ENCODE results near the gene LRAT. TPM values are rescaled to one million over a fixed set of nuclear protein-coding genes. Genes with fewer than 3 reads are reported as not detected.

LRAT gene
- total and polyA plus RNA-seq, 2 experiments from 2014 or later, result 57.1 to 90.1 TPM

DNA sequence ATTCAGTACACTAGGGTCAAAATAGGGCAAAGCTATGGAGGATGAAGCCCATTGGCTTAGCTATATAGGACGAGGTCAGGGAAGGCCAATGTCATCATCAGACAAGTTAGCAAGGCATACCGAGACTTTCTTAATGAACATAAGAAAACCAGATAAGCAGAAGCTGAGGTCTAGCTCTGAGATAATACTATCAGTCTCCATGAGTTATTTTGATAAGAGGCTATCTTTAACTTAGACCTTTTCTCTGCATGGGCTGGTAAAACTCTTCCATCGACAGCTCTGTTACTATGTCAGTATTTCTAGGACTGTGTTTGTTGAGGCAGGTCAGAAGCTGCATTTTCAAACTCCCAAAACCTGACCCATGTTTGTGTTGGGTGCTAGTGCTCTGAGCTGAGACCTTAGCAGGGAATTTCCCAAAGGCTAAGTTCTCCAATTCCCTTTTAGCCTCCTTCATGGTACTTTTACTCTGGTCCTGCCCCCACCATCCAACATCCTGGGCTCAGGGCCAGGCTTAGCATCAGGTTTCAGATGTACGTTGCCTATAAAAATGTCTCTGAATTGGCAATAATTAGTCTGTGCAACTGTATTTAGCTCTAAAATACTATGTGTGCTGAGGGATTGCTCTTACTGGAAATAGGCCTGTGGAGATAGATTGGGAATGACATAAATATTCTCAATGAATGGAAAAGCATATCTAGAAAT, 29.3 kb upstream of the LRAT start:
- Histone ChIP-seq H3K9me2 (ENCODE audit: insufficient read depth) (no peaks in the 10 kb centered on the region), H2AFZ (no peak overlapping the region), H3K79me2 (replicated peaks; ENCODE audit: insufficient read depth) (no peaks in the 10 kb centered on the region), H3F3A (replicated peaks; ENCODE audit: low read depth) (no peaks in the 10 kb centered on the region), H3K4me3 (no peak overlapping the region), H4K20me1 (replicated peaks; ENCODE audit: insufficient read depth) (no peaks in the 10 kb centered on the region), H3K36me3 (ENCODE audit: insufficient read depth) (no peaks in the 10 kb centered on the region), H3K4me1 (ENCODE audit: insufficient read depth) (peaks cover 39% of the 10 kb centered on the region), H3K4me2 (no peak overlapping the region), H3K27me3 (ENCODE audit: insufficient read depth) (no peaks in the 10 kb centered on the region), H3K27ac (ENCODE audit: low read depth) (no peak overlapping the region)
- ATAC-seq (no peak), DNase-seq (ENCODE audit: low spot score) (no peak)
- H3K9me3 Mint-ChIP-seq, result no peaks in the 10 kb centered on the region
- H3K27ac Mint-ChIP-seq, result no peak overlapping the region
- no peak overlapping the region for H3K4me3 Mint-ChIP-seq
- H3K27me3 Mint-ChIP-seq (ENCODE audit: insufficient read depth, low read depth, poor library complexity), result peaks cover 3% of the 10 kb centered on the region
- no peaks in the 10 kb centered on the region for H3K36me3 Mint-ChIP-seq (ENCODE audit: low read depth)
- peaks cover 27% of the 10 kb centered on the region for H3K4me1 Mint-ChIP-seq
- TF ChIP-seq POLR2AphosphoS5 (IDR thresholded peaks at IDR 0.05; ENCODE audit: low read depth), result no peak
- no peak for TF ChIP-seq ZNF114 (CRISPR knock-in tag; IDR thresholded peaks at IDR 0.05)
- TF ChIP-seq EZH2 (IDR thresholded peaks at IDR 0.05; ENCODE audit: low read depth, unreplicated experiment), result no peak
- no peak for TF ChIP-seq NANOG (IDR thresholded peaks at IDR 0.05; ENCODE audit: borderline replicate concordance)
- TF ChIP-seq, protein P1, sequence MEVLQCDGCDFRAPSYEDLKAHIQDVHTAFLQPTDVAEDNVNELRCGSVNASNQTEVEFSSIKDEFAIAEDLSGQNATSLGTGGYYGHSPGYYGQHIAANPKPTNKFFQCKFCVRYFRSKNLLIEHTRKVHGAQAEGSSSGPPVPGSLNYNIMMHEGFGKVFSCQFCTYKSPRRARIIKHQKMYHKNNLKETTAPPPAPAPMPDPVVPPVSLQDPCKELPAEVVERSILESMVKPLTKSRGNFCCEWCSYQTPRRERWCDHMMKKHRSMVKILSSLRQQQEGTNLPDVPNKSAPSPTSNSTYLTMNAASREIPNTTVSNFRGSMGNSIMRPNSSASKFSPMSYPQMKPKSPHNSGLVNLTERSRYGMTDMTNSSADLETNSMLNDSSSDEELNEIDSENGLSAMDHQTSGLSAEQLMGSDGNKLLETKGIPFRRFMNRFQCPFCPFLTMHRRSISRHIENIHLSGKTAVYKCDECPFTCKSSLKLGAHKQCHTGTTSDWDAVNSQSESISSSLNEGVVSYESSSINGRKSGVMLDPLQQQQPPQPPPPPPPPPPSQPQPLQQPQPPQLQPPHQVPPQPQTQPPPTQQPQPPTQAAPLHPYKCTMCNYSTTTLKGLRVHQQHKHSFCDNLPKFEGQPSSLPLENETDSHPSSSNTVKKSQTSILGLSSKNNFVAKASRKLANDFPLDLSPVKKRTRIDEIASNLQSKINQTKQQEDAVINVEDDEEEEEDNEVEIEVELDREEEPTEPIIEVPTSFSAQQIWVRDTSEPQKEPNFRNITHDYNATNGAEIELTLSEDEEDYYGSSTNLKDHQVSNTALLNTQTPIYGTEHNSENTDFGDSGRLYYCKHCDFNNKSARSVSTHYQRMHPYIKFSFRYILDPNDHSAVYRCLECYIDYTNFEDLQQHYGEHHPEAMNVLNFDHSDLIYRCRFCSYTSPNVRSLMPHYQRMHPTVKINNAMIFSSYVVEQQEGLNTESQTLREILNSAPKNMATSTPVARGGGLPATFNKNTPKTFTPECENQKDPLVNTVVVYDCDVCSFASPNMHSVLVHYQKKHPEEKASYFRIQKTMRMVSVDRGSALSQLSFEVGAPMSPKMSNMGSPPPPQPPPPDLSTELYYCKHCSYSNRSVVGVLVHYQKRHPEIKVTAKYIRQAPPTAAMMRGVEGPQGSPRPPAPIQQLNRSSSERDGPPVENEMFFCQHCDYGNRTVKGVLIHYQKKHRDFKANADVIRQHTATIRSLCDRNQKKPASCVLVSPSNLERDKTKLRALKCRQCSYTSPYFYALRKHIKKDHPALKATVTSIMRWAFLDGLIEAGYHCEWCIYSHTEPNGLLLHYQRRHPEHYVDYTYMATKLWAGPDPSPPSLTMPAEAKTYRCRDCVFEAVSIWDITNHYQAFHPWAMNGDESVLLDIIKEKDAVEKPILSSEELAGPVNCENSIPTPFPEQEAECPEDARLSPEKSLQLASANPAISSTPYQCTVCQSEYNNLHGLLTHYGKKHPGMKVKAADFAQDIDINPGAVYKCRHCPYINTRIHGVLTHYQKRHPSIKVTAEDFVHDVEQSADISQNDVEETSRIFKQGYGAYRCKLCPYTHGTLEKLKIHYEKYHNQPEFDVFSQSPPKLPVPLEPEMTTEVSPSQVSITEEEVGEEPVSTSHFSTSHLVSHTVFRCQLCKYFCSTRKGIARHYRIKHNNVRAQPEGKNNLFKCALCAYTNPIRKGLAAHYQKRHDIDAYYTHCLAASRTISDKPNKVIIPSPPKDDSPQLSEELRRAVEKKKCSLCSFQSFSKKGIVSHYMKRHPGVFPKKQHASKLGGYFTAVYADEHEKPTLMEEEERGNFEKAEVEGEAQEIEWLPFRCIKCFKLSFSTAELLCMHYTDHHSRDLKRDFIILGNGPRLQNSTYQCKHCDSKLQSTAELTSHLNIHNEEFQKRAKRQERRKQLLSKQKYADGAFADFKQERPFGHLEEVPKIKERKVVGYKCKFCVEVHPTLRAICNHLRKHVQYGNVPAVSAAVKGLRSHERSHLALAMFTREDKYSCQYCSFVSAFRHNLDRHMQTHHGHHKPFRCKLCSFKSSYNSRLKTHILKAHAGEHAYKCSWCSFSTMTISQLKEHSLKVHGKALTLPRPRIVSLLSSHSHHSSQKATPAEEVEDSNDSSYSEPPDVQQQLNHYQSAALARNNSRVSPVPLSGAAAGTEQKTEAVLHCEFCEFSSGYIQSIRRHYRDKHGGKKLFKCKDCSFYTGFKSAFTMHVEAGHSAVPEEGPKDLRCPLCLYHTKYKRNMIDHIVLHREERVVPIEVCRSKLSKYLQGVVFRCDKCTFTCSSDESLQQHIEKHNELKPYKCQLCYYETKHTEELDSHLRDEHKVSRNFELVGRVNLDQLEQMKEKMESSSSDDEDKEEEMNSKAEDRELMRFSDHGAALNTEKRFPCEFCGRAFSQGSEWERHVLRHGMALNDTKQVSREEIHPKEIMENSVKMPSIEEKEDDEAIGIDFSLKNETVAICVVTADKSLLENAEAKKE (CRISPR knock-in tag; IDR thresholded peaks at IDR 0.05), result no peak
- TF ChIP-seq STAT1 (IDR thresholded peaks at IDR 0.05; ENCODE audit: unreplicated experiment), result no peak
- no peak for TF ChIP-seq EZH2phosphoT487 (IDR thresholded peaks at IDR 0.05; ENCODE audit: unreplicated experiment)
- no peak for TF ChIP-seq CREB1 (CRISPR knock-in tag; IDR thresholded peaks at IDR 0.05; ENCODE audit: low read depth)
- TF ChIP-seq ZNF331 (CRISPR knock-in tag; IDR thresholded peaks at IDR 0.05; ENCODE audit: low read depth), result no peak
- TF ChIP-seq, protein P2, sequence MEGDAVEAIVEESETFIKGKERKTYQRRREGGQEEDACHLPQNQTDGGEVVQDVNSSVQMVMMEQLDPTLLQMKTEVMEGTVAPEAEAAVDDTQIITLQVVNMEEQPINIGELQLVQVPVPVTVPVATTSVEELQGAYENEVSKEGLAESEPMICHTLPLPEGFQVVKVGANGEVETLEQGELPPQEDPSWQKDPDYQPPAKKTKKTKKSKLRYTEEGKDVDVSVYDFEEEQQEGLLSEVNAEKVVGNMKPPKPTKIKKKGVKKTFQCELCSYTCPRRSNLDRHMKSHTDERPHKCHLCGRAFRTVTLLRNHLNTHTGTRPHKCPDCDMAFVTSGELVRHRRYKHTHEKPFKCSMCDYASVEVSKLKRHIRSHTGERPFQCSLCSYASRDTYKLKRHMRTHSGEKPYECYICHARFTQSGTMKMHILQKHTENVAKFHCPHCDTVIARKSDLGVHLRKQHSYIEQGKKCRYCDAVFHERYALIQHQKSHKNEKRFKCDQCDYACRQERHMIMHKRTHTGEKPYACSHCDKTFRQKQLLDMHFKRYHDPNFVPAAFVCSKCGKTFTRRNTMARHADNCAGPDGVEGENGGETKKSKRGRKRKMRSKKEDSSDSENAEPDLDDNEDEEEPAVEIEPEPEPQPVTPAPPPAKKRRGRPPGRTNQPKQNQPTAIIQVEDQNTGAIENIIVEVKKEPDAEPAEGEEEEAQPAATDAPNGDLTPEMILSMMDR (conservative IDR thresholded peaks at IDR 0.05; ENCODE audit: low read depth in 2 of 2), result no peak
- no peak for TF ChIP-seq JUNB (IDR thresholded peaks at IDR 0.05; ENCODE audit: unreplicated experiment)
- TF ChIP-seq, protein P3, sequence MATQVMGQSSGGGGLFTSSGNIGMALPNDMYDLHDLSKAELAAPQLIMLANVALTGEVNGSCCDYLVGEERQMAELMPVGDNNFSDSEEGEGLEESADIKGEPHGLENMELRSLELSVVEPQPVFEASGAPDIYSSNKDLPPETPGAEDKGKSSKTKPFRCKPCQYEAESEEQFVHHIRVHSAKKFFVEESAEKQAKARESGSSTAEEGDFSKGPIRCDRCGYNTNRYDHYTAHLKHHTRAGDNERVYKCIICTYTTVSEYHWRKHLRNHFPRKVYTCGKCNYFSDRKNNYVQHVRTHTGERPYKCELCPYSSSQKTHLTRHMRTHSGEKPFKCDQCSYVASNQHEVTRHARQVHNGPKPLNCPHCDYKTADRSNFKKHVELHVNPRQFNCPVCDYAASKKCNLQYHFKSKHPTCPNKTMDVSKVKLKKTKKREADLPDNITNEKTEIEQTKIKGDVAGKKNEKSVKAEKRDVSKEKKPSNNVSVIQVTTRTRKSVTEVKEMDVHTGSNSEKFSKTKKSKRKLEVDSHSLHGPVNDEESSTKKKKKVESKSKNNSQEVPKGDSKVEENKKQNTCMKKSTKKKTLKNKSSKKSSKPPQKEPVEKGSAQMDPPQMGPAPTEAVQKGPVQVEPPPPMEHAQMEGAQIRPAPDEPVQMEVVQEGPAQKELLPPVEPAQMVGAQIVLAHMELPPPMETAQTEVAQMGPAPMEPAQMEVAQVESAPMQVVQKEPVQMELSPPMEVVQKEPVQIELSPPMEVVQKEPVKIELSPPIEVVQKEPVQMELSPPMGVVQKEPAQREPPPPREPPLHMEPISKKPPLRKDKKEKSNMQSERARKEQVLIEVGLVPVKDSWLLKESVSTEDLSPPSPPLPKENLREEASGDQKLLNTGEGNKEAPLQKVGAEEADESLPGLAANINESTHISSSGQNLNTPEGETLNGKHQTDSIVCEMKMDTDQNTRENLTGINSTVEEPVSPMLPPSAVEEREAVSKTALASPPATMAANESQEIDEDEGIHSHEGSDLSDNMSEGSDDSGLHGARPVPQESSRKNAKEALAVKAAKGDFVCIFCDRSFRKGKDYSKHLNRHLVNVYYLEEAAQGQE (IDR thresholded peaks at IDR 0.05; ENCODE audit: unreplicated experiment), result no peak
- TF ChIP-seq, protein P4, sequence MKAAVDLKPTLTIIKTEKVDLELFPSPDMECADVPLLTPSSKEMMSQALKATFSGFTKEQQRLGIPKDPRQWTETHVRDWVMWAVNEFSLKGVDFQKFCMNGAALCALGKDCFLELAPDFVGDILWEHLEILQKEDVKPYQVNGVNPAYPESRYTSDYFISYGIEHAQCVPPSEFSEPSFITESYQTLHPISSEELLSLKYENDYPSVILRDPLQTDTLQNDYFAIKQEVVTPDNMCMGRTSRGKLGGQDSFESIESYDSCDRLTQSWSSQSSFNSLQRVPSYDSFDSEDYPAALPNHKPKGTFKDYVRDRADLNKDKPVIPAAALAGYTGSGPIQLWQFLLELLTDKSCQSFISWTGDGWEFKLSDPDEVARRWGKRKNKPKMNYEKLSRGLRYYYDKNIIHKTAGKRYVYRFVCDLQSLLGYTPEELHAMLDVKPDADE (IDR thresholded peaks at IDR 0.05), result no peak
